Kidney (tissue), 14 donors: ENCODE measurements around the gene YJU2. TPM values are rescaled to one million over a fixed set of nuclear protein-coding genes. Genes with fewer than 3 reads are reported as not detected.
"Not testable (repeated sequence)": the region's sequence is repeated elsewhere in the genome, so short reads cannot be mapped to it uniquely, and the experiment has no call there.

Source experiments
- DNase-seq, 5 donors: peaks; one replicate each; pipeline ENCODE4 v3.0.0-alpha.2; 2013 to 2020
- FAIRE-seq: peaks from 2 replicates; lab custom pipeline; 2012; peaks lifted over from hg19 to GRCh38; lab: Jason Lieb, UNC
- H3K27ac ChIP-seq, 2 donors: one replicate each; pipeline ENCODE4 v1.7.0; 2013; ENCODE audit warnings: low read depth in 2 of 2, low read length in 2 of 2, inconsistent platforms in 1 of 2
- H3K27me3 ChIP-seq: one replicate; pipeline ENCODE4 v1.7.1; 2013; ENCODE audit warnings: low read length, inconsistent platforms; ENCODE audit not compliant: control insufficient read depth, insufficient read depth
- H3K36me3 ChIP-seq, 3 donors: one replicate each; pipeline versions ENCODE4 v1.7.0 to v1.7.1; 2013; ENCODE audit warnings: low read length in 3 of 3, control low read depth in 1 of 3, inconsistent platforms in 1 of 3; ENCODE audit not compliant: insufficient read depth in 3 of 3, control insufficient read depth in 2 of 3
- H3K4me1 ChIP-seq, 3 donors: one replicate each; pipeline versions ENCODE4 v1.7.0 to v1.7.1; 2013; ENCODE audit warnings: low read length in 3 of 3, inconsistent platforms in 1 of 3, low read depth in 1 of 3; ENCODE audit not compliant: control insufficient read depth in 2 of 3, insufficient read depth in 2 of 3
- H3K4me3 ChIP-seq, 3 donors: one replicate each; pipeline versions ENCODE4 v1.7.0 to v1.8.1; 2013; ENCODE audit warnings: low read length in 3 of 3, control low read depth in 1 of 3, inconsistent platforms in 1 of 3
- H3K9ac ChIP-seq, 3 donors: one replicate each; pipeline versions ENCODE4 v1.7.0 to v1.7.1; 2013; ENCODE audit warnings: low read length in 3 of 3, control low read depth in 1 of 3, inconsistent platforms in 1 of 3
- H3K9me3 ChIP-seq, 3 donors: one replicate each; pipeline versions ENCODE4 v1.7.0 to v1.7.1; 2013; ENCODE audit warnings: low read length in 3 of 3, control low read depth in 1 of 3, inconsistent platforms in 1 of 3; ENCODE audit not compliant: control insufficient read depth in 2 of 3, insufficient read depth in 1 of 3
- intact Hi-C: fragments of 100-400 bp; cut with DNase I; formaldehyde crosslinking; loops from one replicate; pipeline ENCODE4 v1.11.1; 2022
- polyA plus RNA-seq: library from polyadenylated mRNA; stranded (reverse); fragments of 350-450 nt; fragmentation: Illumina TruSeq; extraction: RNeasy Lipid Tissue Mini Kit (QIAGEN cat#74804); gene quantifications from one replicate; pipeline ENCODE4 v1.2.3, GENCODE V29; 2014; ENCODE audit warnings: low read depth, low replicate concordance; ENCODE audit not compliant: insufficient read depth
- total RNA-seq: library from RNA; stranded (reverse); fragmentation: NEBNext Ultra II Directional; extraction: Animal tissue kit (Norgen Biotek cat#: 25700); gene quantifications from one replicate; pipeline ENCODE4 v1.2.1, GENCODE V29; 2021
- TF ChIP-seq, protein P1 (sequence below): IDR thresholded peaks from 3 replicates; pipeline ENCODE4 v1.5.1; 2012; ENCODE audit warnings: mild to moderate bottlenecking, moderate library complexity, borderline replicate concordance; ENCODE audit not compliant: insufficient read depth; ENCODE audit errors: extremely low read depth
- donor health status: control.
- donor health status: control.
- donor health status: control.
- donor health status: control.
- donor health status: control.
- donor health status: DM: yes; HTN: yes; CAD: no.
- donor health status: Normal renal cell carcinoma (clear cell type).

The YJU2 gene
- total and polyA plus RNA-seq, 2 donors from 2014 or later, result 22.5 to 26.0 TPM

- no peak for FAIRE-seq
- intact Hi-C loops, result no loop called here
- Histone ChIP-seq H3K27ac (no peak overlapping the region), H3K4me3 (no peak overlapping the region), H3K27me3 (peaks cover 4% of the 10 kb centered on the region), H3K4me1 (peaks cover 0 to 2% (median 0%) of the 10 kb centered on the region in 3 donors), H3K9ac (no peak overlapping the region), H3K36me3 (no peaks in the 10 kb centered on the region), H3K9me3 (no peaks in the 10 kb centered on the region)
- peak in 4 of 5 donors; percentile 13 to 61 (median 54) for DNase-seq
- TF ChIP-seq, protein P1, sequence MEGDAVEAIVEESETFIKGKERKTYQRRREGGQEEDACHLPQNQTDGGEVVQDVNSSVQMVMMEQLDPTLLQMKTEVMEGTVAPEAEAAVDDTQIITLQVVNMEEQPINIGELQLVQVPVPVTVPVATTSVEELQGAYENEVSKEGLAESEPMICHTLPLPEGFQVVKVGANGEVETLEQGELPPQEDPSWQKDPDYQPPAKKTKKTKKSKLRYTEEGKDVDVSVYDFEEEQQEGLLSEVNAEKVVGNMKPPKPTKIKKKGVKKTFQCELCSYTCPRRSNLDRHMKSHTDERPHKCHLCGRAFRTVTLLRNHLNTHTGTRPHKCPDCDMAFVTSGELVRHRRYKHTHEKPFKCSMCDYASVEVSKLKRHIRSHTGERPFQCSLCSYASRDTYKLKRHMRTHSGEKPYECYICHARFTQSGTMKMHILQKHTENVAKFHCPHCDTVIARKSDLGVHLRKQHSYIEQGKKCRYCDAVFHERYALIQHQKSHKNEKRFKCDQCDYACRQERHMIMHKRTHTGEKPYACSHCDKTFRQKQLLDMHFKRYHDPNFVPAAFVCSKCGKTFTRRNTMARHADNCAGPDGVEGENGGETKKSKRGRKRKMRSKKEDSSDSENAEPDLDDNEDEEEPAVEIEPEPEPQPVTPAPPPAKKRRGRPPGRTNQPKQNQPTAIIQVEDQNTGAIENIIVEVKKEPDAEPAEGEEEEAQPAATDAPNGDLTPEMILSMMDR, result peak; percentile 45
These were observed 13.5 kb upstream of the YJU2 start for GRCh38 chr19:4233282-4233853.

- intact Hi-C loops, result no loop called here
- H3K9me3 ChIP-seq, result no peaks in the 10 kb centered on the region
- no peaks in the 10 kb centered on the region for H3K27me3 ChIP-seq
- H3K4me3 ChIP-seq, result no peak overlapping the region
- no peak for FAIRE-seq
- DNase-seq, result peak in 3 of 5 donors; percentile 33 to 40 (median 38)
- no peak overlapping the region for H3K9ac ChIP-seq
- H3K27ac ChIP-seq, result no peak overlapping the region
- TF ChIP-seq, protein P1, result no peak
- H3K4me1 ChIP-seq, result no peaks in the 10 kb centered on the region
- no peaks in the 10 kb centered on the region for H3K36me3 ChIP-seq
These were observed 12.6 kb upstream of the YJU2 start for GRCh38 chr19:4234142-4234861.

DNA sequence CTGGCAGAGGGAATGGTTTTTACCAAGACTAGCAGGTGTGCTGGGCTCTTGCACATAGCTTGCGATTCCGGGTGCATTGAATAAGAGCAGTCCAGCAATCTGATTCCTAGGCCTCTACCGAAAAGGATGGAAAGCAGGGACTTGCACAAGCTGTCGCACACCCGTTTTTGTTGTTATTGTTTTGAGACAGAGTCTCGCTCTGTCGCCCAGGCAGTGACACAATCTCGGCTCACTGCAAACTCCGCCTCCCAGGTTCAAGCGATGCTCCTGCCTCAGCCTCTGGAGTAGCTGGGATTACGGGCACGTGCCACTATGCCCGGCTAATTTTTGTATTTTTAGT is 12.0 kb upstream of the YJU2 start:
- intact Hi-C loops, result no loop called here
- DNase-seq, result no peak

DNA sequence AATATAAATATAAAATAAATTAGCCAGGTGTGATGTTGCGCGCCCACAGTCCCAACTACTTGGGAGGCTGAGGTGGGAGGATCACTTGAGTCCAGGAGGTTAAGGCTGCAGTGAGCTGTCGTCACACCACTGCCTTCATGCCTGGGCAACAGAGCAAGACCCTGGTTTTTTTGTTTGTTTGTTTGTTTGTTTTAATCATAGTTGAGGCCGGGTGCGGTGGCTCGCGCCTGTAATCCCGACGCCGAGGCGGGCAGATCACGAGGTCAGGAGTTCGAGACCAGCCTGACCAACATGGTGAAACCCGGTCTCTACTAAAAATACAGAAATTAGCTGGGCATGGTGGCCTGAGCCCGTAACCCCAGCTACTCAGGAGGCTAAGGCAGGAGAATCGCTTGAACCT is 9.4 kb upstream of the YJU2 start:
- H3K36me3 ChIP-seq, H3K4me3 ChIP-seq, intact Hi-C loops, H3K9me3 ChIP-seq, FAIRE-seq, H3K27ac ChIP-seq, DNase-seq, H3K4me1 ChIP-seq, H3K9ac ChIP-seq, H3K27me3 ChIP-seq: not testable (repeated sequence)

More for the DNA sequence above, 12.0 kb upstream of the YJU2 start:
- H3K4me3 ChIP-seq, result no peak overlapping the region
- H3K4me1 ChIP-seq, result no peaks in the 10 kb centered on the region
- H3K36me3 ChIP-seq, result no peaks in the 10 kb centered on the region
- no peak for FAIRE-seq
- H3K27me3 ChIP-seq, result no peaks in the 10 kb centered on the region
- H3K9ac ChIP-seq, result no peak overlapping the region
- no peak overlapping the region for H3K27ac ChIP-seq
- no peaks in the 10 kb centered on the region for H3K9me3 ChIP-seq
- TF ChIP-seq, protein P1, result no peak
